Measurements from ENCODE around the gene FAM98B.

Gene FAM98B

GRCh38 chr15:38524156-38524555 is 70.2 kb downstream of the FAM98B start:
- TF ChIP-seq, protein P1, sequence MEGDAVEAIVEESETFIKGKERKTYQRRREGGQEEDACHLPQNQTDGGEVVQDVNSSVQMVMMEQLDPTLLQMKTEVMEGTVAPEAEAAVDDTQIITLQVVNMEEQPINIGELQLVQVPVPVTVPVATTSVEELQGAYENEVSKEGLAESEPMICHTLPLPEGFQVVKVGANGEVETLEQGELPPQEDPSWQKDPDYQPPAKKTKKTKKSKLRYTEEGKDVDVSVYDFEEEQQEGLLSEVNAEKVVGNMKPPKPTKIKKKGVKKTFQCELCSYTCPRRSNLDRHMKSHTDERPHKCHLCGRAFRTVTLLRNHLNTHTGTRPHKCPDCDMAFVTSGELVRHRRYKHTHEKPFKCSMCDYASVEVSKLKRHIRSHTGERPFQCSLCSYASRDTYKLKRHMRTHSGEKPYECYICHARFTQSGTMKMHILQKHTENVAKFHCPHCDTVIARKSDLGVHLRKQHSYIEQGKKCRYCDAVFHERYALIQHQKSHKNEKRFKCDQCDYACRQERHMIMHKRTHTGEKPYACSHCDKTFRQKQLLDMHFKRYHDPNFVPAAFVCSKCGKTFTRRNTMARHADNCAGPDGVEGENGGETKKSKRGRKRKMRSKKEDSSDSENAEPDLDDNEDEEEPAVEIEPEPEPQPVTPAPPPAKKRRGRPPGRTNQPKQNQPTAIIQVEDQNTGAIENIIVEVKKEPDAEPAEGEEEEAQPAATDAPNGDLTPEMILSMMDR (IDR thresholded peaks at IDR 0.05; ENCODE audit: low read depth, low read length, missing control alignments), result no peak
- DNase-seq (ENCODE audit: extremely low read depth, low read depth), result no peak
- H3K4me3 ChIP-seq (replicated peaks; ENCODE audit: low read depth, low read length), result no peak overlapping the region

DNA sequence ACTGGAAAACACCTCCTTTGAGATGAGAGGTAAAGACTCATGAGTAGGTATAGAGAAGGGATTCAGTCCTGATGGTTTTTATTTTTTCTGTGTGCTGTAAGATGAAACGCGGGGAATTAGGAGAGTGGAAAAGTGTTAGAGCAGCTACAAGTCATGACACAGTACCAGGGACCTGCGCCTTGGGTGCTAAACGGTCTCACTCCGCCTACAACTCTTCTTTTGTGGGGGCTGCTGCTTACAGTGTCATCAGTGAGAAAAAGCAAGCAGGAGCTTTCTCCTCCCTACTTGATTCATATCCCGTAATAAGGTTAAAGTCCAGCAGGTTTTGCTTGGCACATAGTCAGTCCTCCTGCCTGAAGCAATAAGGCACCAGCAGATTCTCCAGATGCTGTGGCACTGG is 71.6 kb downstream of the FAM98B start:
- TF ChIP-seq, protein P1 (IDR thresholded peaks at IDR 0.05; ENCODE audit: low read depth, low read length, missing control alignments), result no peak
- H3K4me3 ChIP-seq (replicated peaks; ENCODE audit: low read depth, low read length), result no peak overlapping the region
- DNase-seq (ENCODE audit: extremely low read depth, low read depth), result no peak

DNA sequence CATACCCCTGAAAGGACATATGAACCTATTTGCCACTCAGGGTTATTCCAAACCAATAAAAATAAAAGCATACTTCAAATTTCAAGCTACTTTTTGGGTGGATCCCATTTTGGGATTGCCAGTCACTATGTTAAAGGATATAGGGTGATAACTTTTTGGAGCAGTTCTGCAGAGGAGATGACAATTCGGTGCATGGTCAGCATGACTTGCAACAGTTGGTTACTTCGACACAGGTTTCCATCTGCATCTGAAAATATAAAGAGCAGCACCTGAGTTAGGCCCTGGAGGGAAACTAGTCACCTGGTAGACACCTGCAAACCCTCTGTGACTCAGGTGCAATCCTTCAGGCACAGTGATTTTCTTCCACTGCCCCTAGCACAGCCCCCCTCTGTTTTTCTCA is 72.2 kb downstream of the FAM98B start:
- TF ChIP-seq, protein P1 (IDR thresholded peaks at IDR 0.05; ENCODE audit: low read depth, low read length, missing control alignments), result no peak
- no peak overlapping the region for H3K4me3 ChIP-seq (replicated peaks; ENCODE audit: low read depth, low read length)
- DNase-seq (ENCODE audit: extremely low read depth, low read depth), result no peak

GRCh38 chr15:38528294-38528693 is 74.4 kb downstream of the FAM98B start:
- H3K4me3 ChIP-seq (replicated peaks; ENCODE audit: low read depth, low read length), result no peak overlapping the region
- TF ChIP-seq, protein P1 (IDR thresholded peaks at IDR 0.05; ENCODE audit: low read depth, low read length, missing control alignments), result no peak
- no peak for DNase-seq (ENCODE audit: extremely low read depth, low read depth)

DNA sequence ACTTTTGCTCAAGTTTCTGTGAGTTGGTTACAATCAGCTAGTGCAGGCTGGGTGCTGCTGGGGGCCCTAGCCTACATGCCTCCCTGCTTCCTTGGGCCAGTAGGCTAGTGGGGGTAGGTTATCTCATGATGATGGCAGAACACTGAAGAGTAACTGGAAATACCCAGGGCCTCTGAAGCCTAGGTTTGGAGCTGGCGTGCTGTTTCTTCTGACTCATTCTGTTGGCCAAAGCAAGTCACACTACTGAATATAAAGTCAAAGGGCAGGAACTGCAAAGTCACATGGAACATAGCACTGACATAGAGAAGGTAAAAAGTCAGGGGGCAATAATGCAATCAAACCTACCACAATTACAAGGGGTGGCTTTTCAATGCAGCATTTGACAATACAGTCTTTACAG is 76.2 kb downstream of the FAM98B start:
- H3K4me3 ChIP-seq (replicated peaks; ENCODE audit: low read depth, low read length), result no peak overlapping the region
- DNase-seq (ENCODE audit: extremely low read depth, low read depth), result no peak
- TF ChIP-seq, protein P1 (IDR thresholded peaks at IDR 0.05; ENCODE audit: low read depth, low read length, missing control alignments), result no peak

GRCh38 chr15:38531509-38531908 is 77.6 kb downstream of the FAM98B start:
- TF ChIP-seq, protein P1 (IDR thresholded peaks at IDR 0.05; ENCODE audit: low read depth, low read length, missing control alignments), result no peak
- no peak overlapping the region for H3K4me3 ChIP-seq (replicated peaks; ENCODE audit: low read depth, low read length)
- DNase-seq (ENCODE audit: extremely low read depth, low read depth), result no peak

GRCh38 chr15:38532728-38533127 is 78.8 kb downstream of the FAM98B start:
- no peak overlapping the region for H3K4me3 ChIP-seq (replicated peaks; ENCODE audit: low read depth, low read length)
- TF ChIP-seq, protein P1 (IDR thresholded peaks at IDR 0.05; ENCODE audit: low read depth, low read length, missing control alignments), result no peak
- DNase-seq (ENCODE audit: extremely low read depth, low read depth), result no peak
